Vagina (tissue), 2 donors: ENCODE results near the gene ZNF407. TPM values are rescaled to one million over a fixed set of nuclear protein-coding genes. Genes with fewer than 3 reads are reported as not detected.
"Not testable (repeated sequence)": the region's sequence is repeated elsewhere in the genome, so short reads cannot be mapped to it uniquely, and the experiment has no call there.

Source experiments
- DNase-seq, 2 donors: peaks; one replicate each; pipeline ENCODE4 v3.0.0-alpha.2; 2017; ENCODE audit errors: extremely low spot score in 2 of 2
- H3K27ac ChIP-seq: fragments of 200-600 bp; sonication (generic); one replicate; pipeline ENCODE4 v1.5.1; 2019
- H3K27me3 ChIP-seq: fragments of 200-600 bp; sonication (generic); one replicate; pipeline ENCODE4 v1.5.1; 2019
- H3K36me3 ChIP-seq, 2 donors: fragments of 200-600 bp; sonication (generic); one replicate each; pipeline ENCODE4 v1.5.1; 2017 to 2019
- H3K4me1 ChIP-seq: fragments of 200-600 bp; sonication (generic); one replicate; pipeline ENCODE4 v1.5.1; 2019
- H3K4me3 ChIP-seq, 2 donors: fragments of 200-600 bp; sonication (generic); 1 replicate in 1 of 2; 2 replicates in 1 of 2; pipeline ENCODE4 v1.5.1; 2016 to 2019
- H3K9me3 ChIP-seq: fragments of 200-600 bp; sonication (generic); one replicate; pipeline ENCODE4 v1.5.1; 2019
- CTCF ChIP-seq, 3 experiments: fragments of 450-650 bp in 2 of 3; fragments of 200-600 bp in 1 of 3; sonication (generic) in 1 of 3; IDR thresholded peaks; one replicate each; pipeline ENCODE4 v1.5.1; 2017 to 2019; ENCODE audit warnings: antibody characterized with exemption in 3 of 3, mild to moderate bottlenecking in 2 of 3, moderate library complexity in 2 of 3
- POLR2A ChIP-seq, 2 donors: fragments of 450-650 bp; IDR thresholded peaks; one replicate each; pipeline ENCODE4 v1.6.1; 2017; ENCODE audit warnings: antibody characterized with exemption in 2 of 2, mild to moderate bottlenecking in 2 of 2, moderate library complexity in 2 of 2
- POLR2AphosphoS5 ChIP-seq, 2 donors: sonication (generic); formaldehyde crosslinking; IDR thresholded peaks; one replicate each; pipeline ENCODE4 v1.9.0; 2017; ENCODE audit warnings: antibody characterized with exemption in 2 of 2, mild to moderate bottlenecking in 2 of 2, low read depth in 1 of 2; ENCODE audit not compliant: insufficient read depth in 1 of 2
- intact Hi-C: fragments of 100-400 bp; cut with DNase I; formaldehyde crosslinking; loops from one replicate; pipeline ENCODE4 v1.15.1; 2023
- total RNA-seq: library from RNA; depleted of rRNA; stranded (reverse); fragments of >200 nt; gene quantifications from one replicate; pipeline ENCODE4 v1.2.3, GENCODE V29; 2016

ZNF407 gene
- total RNA-seq, 1 donor from 2014 or later, result 15.5 TPM

- intact Hi-C loops, result no loop called here
Measured at GRCh38 chr18:74963820-74964446, 366.3 kb downstream of the ZNF407 start.

GRCh38 chr18:74965682-74966081, 368.0 kb downstream of the ZNF407 start:
- Histone ChIP-seq H3K27ac (no peak overlapping the region), H3K4me1 (no peaks in the 10 kb centered on the region), H3K36me3 (no peaks in the 10 kb centered on the region), H3K27me3 (no peaks in the 10 kb centered on the region), H3K4me3 (no peak overlapping the region), H3K9me3 (no peaks in the 10 kb centered on the region)
- DNase-seq, result no peak
- intact Hi-C loops, result no loop called here
- no peak for TF ChIP-seq CTCF (IDR thresholded peaks at IDR 0.05)
- TF ChIP-seq POLR2A (IDR thresholded peaks at IDR 0.05), result no peak
- TF ChIP-seq POLR2AphosphoS5 (IDR thresholded peaks at IDR 0.05; ENCODE audit: insufficient read depth in 1 of 2, low read depth in 1 of 2), result no peak

More at GRCh38 chr18:74963820-74964446, 366.3 kb downstream of the ZNF407 start:
- Histone ChIP-seq H3K27me3 (no peaks in the 10 kb centered on the region), H3K4me1 (no peaks in the 10 kb centered on the region), H3K27ac (no peak overlapping the region), H3K36me3 (no peaks in the 10 kb centered on the region), H3K4me3 (no peak overlapping the region), H3K9me3 (no peaks in the 10 kb centered on the region)
- TF ChIP-seq POLR2A (IDR thresholded peaks at IDR 0.05) (no peak), CTCF (IDR thresholded peaks at IDR 0.05) (no peak)
- DNase-seq, result no peak

- Histone ChIP-seq H3K4me3 (no peak overlapping the region), H3K27ac (no peak overlapping the region), H3K4me1 (no peaks in the 10 kb centered on the region), H3K36me3 (no peaks in the 10 kb centered on the region), H3K9me3 (no peaks in the 10 kb centered on the region), H3K27me3 (no peaks in the 10 kb centered on the region)
- DNase-seq, result no peak
- intact Hi-C loops, result no loop called here
- TF ChIP-seq CTCF (IDR thresholded peaks at IDR 0.05) (no peak), POLR2AphosphoS5 (IDR thresholded peaks at IDR 0.05; ENCODE audit: insufficient read depth in 1 of 2, low read depth in 1 of 2) (no peak), POLR2A (IDR thresholded peaks at IDR 0.05) (no peak)
Measured at GRCh38 chr18:74967438-74967837, 369.8 kb downstream of the ZNF407 start.

GRCh38 chr18:74967979-74968378, 370.3 kb downstream of the ZNF407 start:
- no peak for DNase-seq
- H3K9me3 ChIP-seq, result no peaks in the 10 kb centered on the region
- no peaks in the 10 kb centered on the region for H3K4me1 ChIP-seq
- no peak for TF ChIP-seq POLR2AphosphoS5 (IDR thresholded peaks at IDR 0.05; ENCODE audit: insufficient read depth in 1 of 2, low read depth in 1 of 2)
- no peak for TF ChIP-seq POLR2A (IDR thresholded peaks at IDR 0.05)
- TF ChIP-seq CTCF (IDR thresholded peaks at IDR 0.05), result no peak
- intact Hi-C loops, result no loop called here
- no peak overlapping the region for H3K4me3 ChIP-seq
- H3K27me3 ChIP-seq, result no peaks in the 10 kb centered on the region
- H3K27ac ChIP-seq, result no peak overlapping the region
- H3K36me3 ChIP-seq, result no peaks in the 10 kb centered on the region

- H3K27me3 ChIP-seq, H3K4me3 ChIP-seq, intact Hi-C loops, H3K4me1 ChIP-seq, H3K9me3 ChIP-seq, H3K36me3 ChIP-seq, H3K27ac ChIP-seq, DNase-seq: not testable (repeated sequence)
Measured at GRCh38 chr18:74971358-74971757, 373.7 kb downstream of the ZNF407 start.

- H3K36me3 ChIP-seq, intact Hi-C loops, H3K27ac ChIP-seq, H3K4me1 ChIP-seq, H3K4me3 ChIP-seq, DNase-seq, H3K27me3 ChIP-seq, H3K9me3 ChIP-seq: not testable (repeated sequence)
Measured at GRCh38 chr18:74971776-74972175, 374.1 kb downstream of the ZNF407 start.
